K562 (cell line): ENCODE results near the gene TRMT1.

Experiments used
- RAD51 ChIP-seq: fragments of 450-650 bp; IDR thresholded peaks from 2 replicates; pipeline ENCODE4 v1.7.1; 2016; ENCODE audit warnings: low read depth, mild to moderate bottlenecking, borderline replicate concordance
- ZNF212 ChIP-seq: fragments of 450-650 bp; formaldehyde crosslinking; IDR thresholded peaks from 2 replicates; pipeline ENCODE4 v1.4.0; 2020; ENCODE audit warnings: mild to moderate bottlenecking

DNA sequence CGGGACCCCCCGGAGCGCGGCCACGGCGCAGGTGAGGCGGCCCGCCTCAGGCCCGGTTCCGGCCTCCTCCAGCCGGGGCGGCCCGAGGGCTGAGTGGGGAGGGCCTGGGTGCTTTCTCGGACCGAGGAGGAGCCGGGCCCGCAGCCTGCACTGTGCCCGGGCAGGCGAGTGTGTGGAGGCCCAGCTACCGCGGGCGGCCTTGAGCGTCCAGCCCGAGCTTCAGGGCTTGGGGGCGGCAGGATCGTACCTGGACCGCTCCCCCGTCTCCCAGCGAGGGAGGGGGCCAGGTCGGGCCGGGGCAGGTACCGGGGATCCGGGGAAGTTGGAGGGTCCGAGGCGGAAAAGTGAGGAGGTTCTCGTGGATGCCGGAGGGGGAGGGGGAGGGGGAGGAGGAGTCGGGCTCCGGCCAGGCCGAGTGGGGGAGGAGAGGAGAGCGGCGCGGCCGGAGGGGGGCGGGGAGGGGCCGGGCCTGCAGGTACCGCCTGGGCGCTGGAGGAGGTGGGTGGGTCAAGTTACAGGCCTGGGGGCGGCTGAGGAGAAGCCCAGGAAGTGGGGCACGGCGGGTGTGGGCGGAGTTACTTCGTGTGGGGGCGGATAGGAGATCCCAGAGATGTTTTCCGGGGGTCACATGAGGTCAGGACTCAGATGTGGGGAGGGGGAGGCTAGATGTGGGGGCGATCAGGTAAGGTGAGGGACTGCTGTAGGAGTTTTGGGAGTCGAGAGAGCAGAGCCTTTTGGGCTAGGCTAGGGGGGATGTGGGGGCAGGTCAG lies 2.1 kb upstream of the TRMT1 start:
- TF ChIP-seq ZNF212 (no peak), RAD51 (peak; percentile 19; the same call in 1 of the 2 replicates)
